SU-DHL-6 (cell line): Measurements from ENCODE around the gene SEC23B.

Experiments
- EZH2phosphoT487 ChIP-seq: fragments of 200-600 bp; sonication (generic), shearing (Covaris generic); conservative IDR thresholded peaks from 2 replicates; pipeline ENCODE4 v1.6.1; 2018; ENCODE audit warnings: mild to moderate bottlenecking, antibody characterized with exemption, low read length, moderate library complexity, mixed read lengths
- TF ChIP-seq, protein P1 (sequence below): fragments of 200-600 bp; sonication (generic); IDR thresholded peaks from one replicate; pipeline ENCODE4 v1.5.1; 2017; ENCODE audit warnings: antibody characterized with exemption, mild to moderate bottlenecking, low read length, moderate library complexity; ENCODE audit not compliant: insufficient read depth, poor library complexity, severe bottlenecking

DNA sequence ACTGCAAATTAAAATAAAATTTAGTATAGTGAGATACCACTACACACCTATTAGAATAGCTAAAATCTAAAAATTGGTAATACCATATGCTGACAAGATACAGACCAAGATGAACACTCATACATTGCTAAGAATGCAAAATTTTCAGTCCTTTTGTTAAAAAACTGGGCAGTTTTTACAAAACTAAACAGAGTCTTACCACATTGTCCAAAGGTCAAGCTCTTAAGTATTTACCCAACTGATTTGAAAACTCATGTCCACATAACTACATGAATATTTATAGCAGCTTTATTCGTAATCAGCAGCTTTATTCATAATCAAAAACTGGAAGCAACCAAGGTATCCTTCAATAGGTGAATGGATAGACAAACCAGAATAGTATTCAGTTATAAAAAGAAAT is 30.5 kb upstream of the SEC23B start:
- TF ChIP-seq, protein P1, sequence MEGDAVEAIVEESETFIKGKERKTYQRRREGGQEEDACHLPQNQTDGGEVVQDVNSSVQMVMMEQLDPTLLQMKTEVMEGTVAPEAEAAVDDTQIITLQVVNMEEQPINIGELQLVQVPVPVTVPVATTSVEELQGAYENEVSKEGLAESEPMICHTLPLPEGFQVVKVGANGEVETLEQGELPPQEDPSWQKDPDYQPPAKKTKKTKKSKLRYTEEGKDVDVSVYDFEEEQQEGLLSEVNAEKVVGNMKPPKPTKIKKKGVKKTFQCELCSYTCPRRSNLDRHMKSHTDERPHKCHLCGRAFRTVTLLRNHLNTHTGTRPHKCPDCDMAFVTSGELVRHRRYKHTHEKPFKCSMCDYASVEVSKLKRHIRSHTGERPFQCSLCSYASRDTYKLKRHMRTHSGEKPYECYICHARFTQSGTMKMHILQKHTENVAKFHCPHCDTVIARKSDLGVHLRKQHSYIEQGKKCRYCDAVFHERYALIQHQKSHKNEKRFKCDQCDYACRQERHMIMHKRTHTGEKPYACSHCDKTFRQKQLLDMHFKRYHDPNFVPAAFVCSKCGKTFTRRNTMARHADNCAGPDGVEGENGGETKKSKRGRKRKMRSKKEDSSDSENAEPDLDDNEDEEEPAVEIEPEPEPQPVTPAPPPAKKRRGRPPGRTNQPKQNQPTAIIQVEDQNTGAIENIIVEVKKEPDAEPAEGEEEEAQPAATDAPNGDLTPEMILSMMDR = no peak
- no peak for TF ChIP-seq EZH2phosphoT487
